B cell (primary cell): ENCODE measurements around the gene RC3H2. TPM values are rescaled to one million over a fixed set of nuclear protein-coding genes. Genes with fewer than 3 reads are reported as not detected.

Experiments used
- ATAC-seq: fragments of 200-7000 bp; cut with Tn5 transposase; one replicate; pipeline ENCODE4 v1.10.0; 2021; ENCODE audit warnings: low read depth, mild to moderate bottlenecking, moderate number of reproducible peaks, moderate library complexity
- CTCF ChIA-PET: fragments of 350-600 bp; sonication (Branson Sonifier 250); formaldehyde crosslinking; loops from one replicate; lab custom pipeline; 2021; ENCODE audit warnings: antibody characterized with exemption, inconsistent platforms; lab: Charles Lee
- POLR2A ChIA-PET: fragments of 350-600 bp; sonication (Branson Sonifier 250); formaldehyde crosslinking; loops from one replicate; lab custom pipeline; 2021; ENCODE audit warnings: antibody characterized with exemption; lab: Charles Lee
- DNase-seq: peaks from one replicate; pipeline ENCODE4 v3.0.0; 2013
- H2AFZ ChIP-seq: 2 replicates; pipeline ENCODE4 v1.6.1; 2012; ENCODE audit warnings: mild to moderate bottlenecking, low read depth, low read length; ENCODE audit not compliant: insufficient read depth, poor library complexity, severe bottlenecking
- H3K27ac ChIP-seq, 2 donors: 1 replicate in 1 of 2; 2 replicates in 1 of 2; pipeline ENCODE4 v1.5.1; 2012 to 2013; ENCODE audit warnings: low read length in 2 of 2, mild to moderate bottlenecking in 2 of 2, moderate library complexity in 1 of 2
- H3K27me3 ChIP-seq, 4 experiments: fragments of 200-600 bp in 1 of 4; sonication (generic) in 1 of 4; replicated peaks in 1 of 4; 1 replicate in 2 of 4; 2 replicates in 2 of 4; pipeline versions ENCODE4 v1.6.1 to v1.7.0; 2013 to 2016; ENCODE audit warnings: low read length in 3 of 4, mild to moderate bottlenecking in 2 of 4, mixed read lengths in 1 of 4, moderate library complexity in 1 of 4; ENCODE audit not compliant: insufficient read depth in 4 of 4, control insufficient read depth in 3 of 4; ENCODE audit errors: control extremely low read depth in 1 of 4
- H3K36me3 ChIP-seq, 2 experiments: replicated peaks in 1 of 2; 1 replicate in 1 of 2; 2 replicates in 1 of 2; pipeline versions ENCODE4 v1.6.1 to v1.7.1; 2013; ENCODE audit warnings: low read length in 1 of 2; ENCODE audit not compliant: insufficient read depth in 2 of 2, control insufficient read depth in 1 of 2; ENCODE audit errors: control extremely low read depth in 1 of 2, extremely low read depth in 1 of 2
- H3K4me1 ChIP-seq, 2 donors: fragments of 200-600 bp in 1 of 2; sonication (generic) in 1 of 2; 1 replicate in 1 of 2; 2 replicates in 1 of 2; pipeline versions ENCODE4 v1.5.1 to v1.6.1; 2013 to 2017; ENCODE audit warnings: low read length in 2 of 2; ENCODE audit not compliant: control insufficient read depth in 2 of 2, insufficient read depth in 2 of 2
- H3K4me2 ChIP-seq: replicated peaks from 2 replicates; pipeline ENCODE3; 2012; ENCODE audit warnings: mild to moderate bottlenecking, low read depth, low read length; ENCODE audit not compliant: poor library complexity, severe bottlenecking
- H3K4me3 ChIP-seq, 5 experiments: fragments of 200-600 bp in 1 of 5; sonication (generic) in 1 of 5; 1 replicate in 3 of 5; 2 replicates in 2 of 5; pipeline versions ENCODE4 v1.5.1 to v1.7.0; 2011 to 2016; ENCODE audit warnings: low read length in 4 of 5, mild to moderate bottlenecking in 4 of 5, low read depth in 2 of 5, control low read depth in 1 of 5, moderate library complexity in 1 of 5; ENCODE audit not compliant: insufficient read depth in 1 of 5; ENCODE audit errors: control extremely low read depth in 1 of 5, extremely low read depth in 1 of 5
- H3K79me2 ChIP-seq: fragments of 200-600 bp; sonication (generic); one replicate; pipeline ENCODE4 v1.6.0; 2016; ENCODE audit warnings: low read length; ENCODE audit not compliant: control insufficient read depth, insufficient read depth
- H3K9ac ChIP-seq: fragments of 200-600 bp; sonication (generic); 2 replicates; pipeline ENCODE4 v1.6.1; 2017; ENCODE audit warnings: mild to moderate bottlenecking, low read length, moderate library complexity
- H3K9me3 ChIP-seq, 3 donors: one replicate each; pipeline versions ENCODE4 v1.6.1 to v1.7.1; 2013; ENCODE audit warnings: low read length in 2 of 3; ENCODE audit not compliant: control insufficient read depth in 2 of 3, insufficient read depth in 1 of 3; ENCODE audit errors: control extremely low read depth in 1 of 3
- H4K20me1 ChIP-seq: 2 replicates; pipeline ENCODE4 v1.6.0; 2012; ENCODE audit warnings: mild to moderate bottlenecking, low read length; ENCODE audit not compliant: insufficient read depth, control insufficient read depth, poor library complexity, severe bottlenecking
- H3K27ac Mint-ChIP-seq: one replicate; pipeline ENCODE4 v1.8.0; 2021; ENCODE audit warnings: mixed read lengths
- H3K27me3 Mint-ChIP-seq: one replicate; pipeline ENCODE4 v1.8.0; 2021; ENCODE audit warnings: mixed read lengths
- H3K4me1 Mint-ChIP-seq: one replicate; pipeline ENCODE4 v1.8.0; 2021; ENCODE audit warnings: mixed read lengths
- H3K4me3 Mint-ChIP-seq: one replicate; pipeline ENCODE4 v1.8.0; 2021; ENCODE audit warnings: mixed read lengths
- H3K9me3 Mint-ChIP-seq: one replicate; pipeline ENCODE4 v1.8.0; 2022; ENCODE audit warnings: mixed read lengths; ENCODE audit not compliant: insufficient read depth
- CTCF ChIP-seq: fragments of 200-600 bp; IDR thresholded peaks from one replicate; pipeline ENCODE4 v1.8.0; 2022; ENCODE audit warnings: antibody characterized with exemption, mild to moderate bottlenecking
- EZH2 ChIP-seq: IDR thresholded peaks from 2 replicates; pipeline ENCODE4 v1.6.1; 2012; ENCODE audit warnings: borderline replicate concordance, low read depth, mild to moderate bottlenecking, moderate library complexity, low read length; ENCODE audit not compliant: insufficient read depth, poor library complexity, severe bottlenecking
- WGBS: methylation state at CpG from one replicate; pipeline ENCODE4 v1.1.5; 2013; ENCODE audit warnings: missing lambda C conversion rate; ENCODE audit not compliant: insufficient coverage; 5-methylcytosine and 5-hydroxymethylcytosine counted together
- intact Hi-C: fragments of 100-400 bp; cut with micrococcal nuclease; formaldehyde crosslinking; loops from one replicate; pipeline ENCODE4 v1.10.0; 2022
- polyA plus RNA-seq: library from polyadenylated mRNA; depleted of rRNA; stranded (reverse); fragments of >200 nt; gene quantifications from 2 replicates; pipeline ENCODE4 v1.2.3, GENCODE V29; 2012
- total RNA-seq, 2 donors: library from RNA; stranded (reverse); fragments of 120-200 nt in 1 of 2; gene quantifications; 1 replicate in 1 of 2; 2 replicates in 1 of 2; pipeline versions ENCODE4 v1.2.3 to v1.2.4, GENCODE V29; 2013 to 2022

The RC3H2 gene
- total and polyA plus RNA-seq, 2 donors (not counting 1 experiment from before 2014, with no cell fraction given) = 17.2 to 74.4 TPM

- H3K4me1 Mint-ChIP-seq = peaks cover 38% of the 10 kb centered on the region
Measured at GRCh38 chr9:122950263-122950662, 45.1 kb upstream of the RC3H2 start.

GRCh38 chr9:122949696-122950095 is 44.5 kb upstream of the RC3H2 start:
- DNase-seq = no peak
- Histone ChIP-seq H3K27ac (no peak overlapping the region), H3K4me1 (no peaks in the 10 kb centered on the region), H3K36me3 (no peaks in the 10 kb centered on the region), H3K9ac (no peak overlapping the region), H2AFZ (no peak overlapping the region), H3K79me2 (peaks cover 97% of the 10 kb centered on the region), H3K4me3 (no peak overlapping the region), H3K9me3 (no peaks in the 10 kb centered on the region), H3K4me2 (no peak overlapping the region), H3K27me3 (no peaks in the 10 kb centered on the region), H4K20me1 (peaks cover 59% of the 10 kb centered on the region)
- ChIA-PET POLR2A (interaction anchor here (0.7 kb wide), 1 partner anchor 154 kb away, joined by 9 read pairs; no protein-coding TSS in a partner anchor), CTCF (no interaction called here)
- no peak for ATAC-seq
- H3K4me3 Mint-ChIP-seq = no peak overlapping the region
- TF ChIP-seq CTCF (no peak), EZH2 (no peak)
- no peaks in the 10 kb centered on the region for H3K27me3 Mint-ChIP-seq
- H3K27ac Mint-ChIP-seq = no peak overlapping the region
- no peaks in the 10 kb centered on the region for H3K9me3 Mint-ChIP-seq
- intact Hi-C loops = loop anchor here (10.0 kb wide), 1 partner anchor 685 kb away; the partner anchor contains the start of genes MRRF and RBM18
- peaks cover 37% of the 10 kb centered on the region for H3K4me1 Mint-ChIP-seq
- 100% methylated on average over 1 of the region's 1 CpG for WGBS

More at GRCh38 chr9:122950263-122950662, 45.1 kb upstream of the RC3H2 start:
- ChIA-PET CTCF (no interaction called here), POLR2A (no interaction called here)
- Histone ChIP-seq H3K79me2 (peaks cover 97% of the 10 kb centered on the region), H3K36me3 (no peaks in the 10 kb centered on the region), H3K27me3 (no peaks in the 10 kb centered on the region), H3K27ac (no peak overlapping the region), H2AFZ (no peak overlapping the region), H4K20me1 (peaks cover 53% of the 10 kb centered on the region), H3K9ac (no peak overlapping the region), H3K9me3 (no peaks in the 10 kb centered on the region), H3K4me3 (no peak overlapping the region), H3K4me2 (no peak overlapping the region), H3K4me1 (no peaks in the 10 kb centered on the region)
- TF ChIP-seq EZH2 = no peak
- no peak for TF ChIP-seq CTCF
- intact Hi-C loops = no loop called here
- Mint-ChIP-seq H3K4me3 (no peak overlapping the region), H3K27me3 (no peaks in the 10 kb centered on the region), H3K27ac (no peak overlapping the region), H3K9me3 (no peaks in the 10 kb centered on the region)
- WGBS = no CpG with 5 or more reads among the region's 3 CpGs
- DNase-seq = no peak
- ATAC-seq = no peak
